Forelimb muscle (tissue), 1 donor: ENCODE data around the gene EXOC3L2. TPM values are rescaled to one million over a fixed set of nuclear protein-coding genes. Genes with fewer than 3 reads are reported as not detected.

Source experiments
- DNase-seq: peaks from one replicate; pipeline ENCODE4 v3.0.0-alpha.2; 2013; ENCODE audit warnings: low read depth
- polyA plus RNA-seq: library from polyadenylated mRNA; unstranded; fragments of 120-200 nt; gene quantifications from one replicate; pipeline ENCODE4 v1.2.1, GENCODE V29; 2013; ENCODE audit not compliant: insufficient read length

Gene EXOC3L2
- polyA plus RNA-seq, 1 donor: 1.1 TPM

- DNase-seq: no peak
Observed at GRCh38 chr19:45218911-45219743, 26.1 kb downstream of the EXOC3L2 start.

GRCh38 chr19:45218426-45218825, 26.8 kb downstream of the EXOC3L2 start:
- no peak for DNase-seq

- no peak for DNase-seq
Observed at GRCh38 chr19:45217957-45218334, 27.3 kb downstream of the EXOC3L2 start.

- DNase-seq: no peak
Observed at GRCh38 chr19:45217193-45217956, 27.8 kb downstream of the EXOC3L2 start.

- no peak for DNase-seq
Observed at GRCh38 chr19:45216667-45217066, 28.5 kb downstream of the EXOC3L2 start.

GRCh38 chr19:45215391-45216191, 29.6 kb downstream of the EXOC3L2 start:
- DNase-seq: no peak

- DNase-seq: no peak
Observed at GRCh38 chr19:45213031-45213430, 32.2 kb downstream of the EXOC3L2 start.

GRCh38 chr19:45211751-45212381, 33.3 kb downstream of the EXOC3L2 start:
- DNase-seq: no peak

GRCh38 chr19:45206328-45206727, 38.9 kb downstream of the EXOC3L2 start:
- no peak for DNase-seq

GRCh38 chr19:45205810-45206209, 39.4 kb downstream of the EXOC3L2 start:
- DNase-seq: no peak

- DNase-seq: no peak
Observed at GRCh38 chr19:45202637-45203036, 42.6 kb downstream of the EXOC3L2 start.

GRCh38 chr19:45200568-45200967, 44.6 kb downstream of the EXOC3L2 start:
- DNase-seq: no peak

GRCh38 chr19:45195764-45196163, 49.4 kb downstream of the EXOC3L2 start:
- no peak for DNase-seq

GRCh38 chr19:45191375-45191774, 53.8 kb downstream of the EXOC3L2 start:
- no peak for DNase-seq

- DNase-seq: no peak
Observed at GRCh38 chr19:45189971-45190370, 55.2 kb downstream of the EXOC3L2 start.

GRCh38 chr19:45187421-45188100, 57.6 kb downstream of the EXOC3L2 start:
- no peak for DNase-seq

- no peak for DNase-seq
Observed at GRCh38 chr19:45186509-45187334, 58.5 kb downstream of the EXOC3L2 start.

- no peak for DNase-seq
Observed at GRCh38 chr19:45184115-45184514, 61.1 kb downstream of the EXOC3L2 start.

- DNase-seq: no peak
Observed at GRCh38 chr19:45182758-45183157, 62.4 kb downstream of the EXOC3L2 start.

- DNase-seq: no peak
Observed at GRCh38 chr19:45180936-45181335, 64.3 kb downstream of the EXOC3L2 start.
